AG09319 (cell line): ENCODE measurements around the gene SHMT1.

ENCODE experiments used
- DNase-seq: peaks from one replicate; pipeline ENCODE4 v3.0.0-alpha.2; 2010; ENCODE audit warnings: low read depth; ENCODE audit errors: extremely low read depth
- CTCF ChIP-seq: IDR thresholded peaks from 2 replicates; pipeline ENCODE4 v1.5.1; 2011; ENCODE audit warnings: low read depth, mild to moderate bottlenecking, inconsistent platforms, low read length, moderate library complexity

The SHMT1 gene

GRCh38 chr17:18332909-18333489 lies 30.4 kb downstream of the SHMT1 start:
- no peak for DNase-seq
- no peak for TF ChIP-seq CTCF

GRCh38 chr17:18331879-18332278 lies 31.5 kb downstream of the SHMT1 start:
- no peak for DNase-seq
- TF ChIP-seq CTCF: no peak

- TF ChIP-seq CTCF: no peak
- no peak for DNase-seq
These were observed 34.6 kb downstream of the SHMT1 start for GRCh38 chr17:18328643-18329204.

- DNase-seq: no peak
- TF ChIP-seq CTCF: no peak
These were observed 35.8 kb downstream of the SHMT1 start for GRCh38 chr17:18327556-18327955.

- no peak for TF ChIP-seq CTCF
- DNase-seq: no peak
These were observed 36.3 kb downstream of the SHMT1 start for GRCh38 chr17:18327093-18327492.

- DNase-seq: no peak
- TF ChIP-seq CTCF: no peak
These were observed 36.8 kb downstream of the SHMT1 start for GRCh38 chr17:18326572-18326971.

- no peak for TF ChIP-seq CTCF
- DNase-seq: no peak
These were observed 37.3 kb downstream of the SHMT1 start for GRCh38 chr17:18326039-18326438.
